Tibial nerve (tissue), 4 donors: ENCODE results near the gene JAKMIP1. TPM values are rescaled to one million over a fixed set of nuclear protein-coding genes. Genes with fewer than 3 reads are reported as not detected.

Experiments used
- DNase-seq, 2 donors: peaks; one replicate each; pipeline ENCODE4 v3.0.0-alpha.2; 2019; ENCODE audit warnings: low spot score in 2 of 2
- H3K27ac ChIP-seq, 4 donors: fragments of 200-600 bp; sonication (generic) in 3 of 4; one replicate each; pipeline ENCODE4 v1.5.1; 2017 to 2019; ENCODE audit warnings: mild to moderate bottlenecking in 1 of 4
- H3K27me3 ChIP-seq, 2 donors: fragments of 200-600 bp; sonication (generic) in 1 of 2; one replicate each; pipeline versions ENCODE4 v1.5.1 to v1.6.0; 2017 to 2019
- H3K36me3 ChIP-seq, 3 donors: fragments of 200-600 bp; sonication (generic); one replicate each; pipeline ENCODE4 v1.5.1; 2018 to 2019
- H3K4me1 ChIP-seq, 4 donors: fragments of 200-600 bp; sonication (generic) in 3 of 4; one replicate each; pipeline ENCODE4 v1.5.1; 2017 to 2019
- H3K4me3 ChIP-seq, 4 donors: fragments of 200-600 bp; sonication (generic) in 3 of 4; one replicate each; pipeline ENCODE4 v1.5.1; 2017 to 2019; ENCODE audit warnings: mild to moderate bottlenecking in 1 of 4, moderate library complexity in 1 of 4
- H3K9me3 ChIP-seq, 4 donors: fragments of 200-600 bp; sonication (generic) in 3 of 4; one replicate each; pipeline ENCODE4 v1.5.1; 2017 to 2019
- EP300 ChIP-seq, 2 donors: sonication (generic); formaldehyde crosslinking; IDR thresholded peaks; one replicate each; pipeline ENCODE4 v1.6.1; 2017; ENCODE audit warnings: antibody characterized with exemption in 2 of 2, mild to moderate bottlenecking in 1 of 2
- POLR2A ChIP-seq, 2 donors: fragments of 450-650 bp; IDR thresholded peaks; one replicate each; pipeline ENCODE4 v1.6.1; 2017; ENCODE audit warnings: antibody characterized with exemption in 2 of 2, mild to moderate bottlenecking in 2 of 2, moderate library complexity in 2 of 2
- WGBS, 2 donors: methylation state at CpG; one replicate each; pipeline ENCODE4 v1.1.5; 2018; 5-methylcytosine and 5-hydroxymethylcytosine counted together
- total RNA-seq, 4 donors: library from RNA; depleted of rRNA; stranded (reverse); fragments of >200 nt; gene quantifications; one replicate each; pipeline ENCODE4 v1.1.0, GENCODE V29; 2016
- TF ChIP-seq, protein P1 (sequence below), 5 experiments: fragments of 200-600 bp in 3 of 5; fragments of 450-650 bp in 2 of 5; sonication (generic) in 3 of 5; IDR thresholded peaks; one replicate each; pipeline ENCODE4 v1.5.1; 2016 to 2019; ENCODE audit warnings: antibody characterized with exemption in 5 of 5, mild to moderate bottlenecking in 3 of 5, moderate library complexity in 2 of 5

The JAKMIP1 gene
- total RNA-seq, 4 donors from 2014 or later = 0.30 to 2.5 (median 1.2) TPM

DNA sequence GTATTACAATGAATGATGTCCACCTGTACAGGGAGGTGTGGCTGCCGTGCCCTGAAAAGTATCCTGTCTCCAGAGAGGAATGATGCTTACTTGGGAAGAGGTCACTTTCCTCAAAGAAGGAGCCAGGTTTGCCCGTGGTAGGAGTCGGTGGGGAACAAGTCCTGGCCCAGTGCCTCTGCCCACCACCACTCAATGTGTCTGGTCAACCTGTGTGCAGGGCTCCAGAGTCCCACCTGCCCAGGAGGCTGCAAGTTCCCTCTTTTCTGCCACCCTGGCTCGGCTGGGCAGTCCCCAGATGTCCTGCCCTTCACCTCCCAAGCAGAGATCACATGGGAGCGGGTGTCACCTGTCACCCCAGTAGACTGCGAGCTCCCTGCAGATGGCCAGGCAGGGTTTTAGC is 106.7 kb downstream of the JAKMIP1 start:
- Histone ChIP-seq H3K36me3 (no peaks in the 10 kb centered on the region), H3K4me3 (no peak overlapping the region), H3K27me3 (no peaks in the 10 kb centered on the region), H3K4me1 (no peaks in the 10 kb centered on the region), H3K27ac (no peak overlapping the region), H3K9me3 (no peaks in the 10 kb centered on the region)
- no peak for TF ChIP-seq EP300 (IDR thresholded peaks at IDR 0.05)
- TF ChIP-seq, protein P1, sequence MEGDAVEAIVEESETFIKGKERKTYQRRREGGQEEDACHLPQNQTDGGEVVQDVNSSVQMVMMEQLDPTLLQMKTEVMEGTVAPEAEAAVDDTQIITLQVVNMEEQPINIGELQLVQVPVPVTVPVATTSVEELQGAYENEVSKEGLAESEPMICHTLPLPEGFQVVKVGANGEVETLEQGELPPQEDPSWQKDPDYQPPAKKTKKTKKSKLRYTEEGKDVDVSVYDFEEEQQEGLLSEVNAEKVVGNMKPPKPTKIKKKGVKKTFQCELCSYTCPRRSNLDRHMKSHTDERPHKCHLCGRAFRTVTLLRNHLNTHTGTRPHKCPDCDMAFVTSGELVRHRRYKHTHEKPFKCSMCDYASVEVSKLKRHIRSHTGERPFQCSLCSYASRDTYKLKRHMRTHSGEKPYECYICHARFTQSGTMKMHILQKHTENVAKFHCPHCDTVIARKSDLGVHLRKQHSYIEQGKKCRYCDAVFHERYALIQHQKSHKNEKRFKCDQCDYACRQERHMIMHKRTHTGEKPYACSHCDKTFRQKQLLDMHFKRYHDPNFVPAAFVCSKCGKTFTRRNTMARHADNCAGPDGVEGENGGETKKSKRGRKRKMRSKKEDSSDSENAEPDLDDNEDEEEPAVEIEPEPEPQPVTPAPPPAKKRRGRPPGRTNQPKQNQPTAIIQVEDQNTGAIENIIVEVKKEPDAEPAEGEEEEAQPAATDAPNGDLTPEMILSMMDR (IDR thresholded peaks at IDR 0.05) = no peak
- no peak for TF ChIP-seq POLR2A (IDR thresholded peaks at IDR 0.05)
- no peak for DNase-seq
- 76 to 83% methylated on average over 6 of the region's 6 CpGs for WGBS, 2 donors

DNA sequence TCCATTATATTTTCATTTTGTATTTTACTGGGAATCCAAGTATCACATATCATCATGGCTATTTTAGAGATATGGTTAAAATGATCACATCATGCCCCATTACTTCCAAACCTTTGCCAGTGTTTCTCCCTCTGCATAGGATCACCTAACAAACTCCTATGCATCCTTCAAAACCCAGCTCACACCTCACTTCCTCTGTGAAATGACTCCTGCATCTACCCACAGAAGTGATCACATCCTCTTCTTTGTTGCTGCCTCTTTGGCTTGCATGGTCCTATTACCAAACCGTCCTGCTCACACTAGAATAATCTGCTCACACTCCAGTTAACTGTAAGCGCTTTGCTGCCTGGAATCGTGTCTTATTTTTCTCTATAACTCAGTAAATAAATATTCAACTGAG is 107.4 kb downstream of the JAKMIP1 start:
- DNase-seq = no peak
- Histone ChIP-seq H3K27me3 (no peaks in the 10 kb centered on the region), H3K4me1 (no peaks in the 10 kb centered on the region), H3K27ac (no peak overlapping the region), H3K4me3 (no peak overlapping the region), H3K36me3 (no peaks in the 10 kb centered on the region), H3K9me3 (no peaks in the 10 kb centered on the region)
- TF ChIP-seq, protein P1 (IDR thresholded peaks at IDR 0.05) = no peak
- WGBS, 2 donors = 88 to 90% methylated on average over 3 of the region's 3 CpGs

DNA sequence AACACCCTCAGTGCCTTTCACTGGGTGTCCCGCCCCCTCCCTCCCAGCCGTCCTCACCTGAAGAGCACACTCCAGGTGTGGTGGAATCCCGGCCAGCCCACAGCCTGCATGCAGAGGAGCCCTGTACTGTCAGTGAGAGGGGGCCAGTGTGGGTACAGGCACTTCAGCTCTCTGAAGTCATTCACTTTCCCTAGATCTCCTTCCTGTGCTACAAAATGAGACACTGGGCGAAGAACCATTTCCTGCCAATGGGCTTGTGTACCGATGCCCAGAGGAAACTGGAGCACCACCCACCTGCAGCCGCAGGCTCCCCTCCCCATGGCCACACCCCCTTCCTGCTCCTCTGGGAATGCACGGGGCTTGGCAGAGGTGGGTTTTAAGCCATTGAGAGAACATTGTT is 108.2 kb downstream of the JAKMIP1 start:
- Histone ChIP-seq H3K27me3 (no peaks in the 10 kb centered on the region), H3K27ac (no peak overlapping the region), H3K36me3 (no peaks in the 10 kb centered on the region), H3K4me1 (no peaks in the 10 kb centered on the region), H3K9me3 (no peaks in the 10 kb centered on the region), H3K4me3 (no peak overlapping the region)
- TF ChIP-seq, protein P1 (IDR thresholded peaks at IDR 0.05) = no peak
- TF ChIP-seq EP300 (IDR thresholded peaks at IDR 0.05) = no peak
- no peak for TF ChIP-seq POLR2A (IDR thresholded peaks at IDR 0.05)
- DNase-seq = no peak
- WGBS, 2 donors = 29 to 35% methylated on average over 7 of the region's 7 CpGs

DNA sequence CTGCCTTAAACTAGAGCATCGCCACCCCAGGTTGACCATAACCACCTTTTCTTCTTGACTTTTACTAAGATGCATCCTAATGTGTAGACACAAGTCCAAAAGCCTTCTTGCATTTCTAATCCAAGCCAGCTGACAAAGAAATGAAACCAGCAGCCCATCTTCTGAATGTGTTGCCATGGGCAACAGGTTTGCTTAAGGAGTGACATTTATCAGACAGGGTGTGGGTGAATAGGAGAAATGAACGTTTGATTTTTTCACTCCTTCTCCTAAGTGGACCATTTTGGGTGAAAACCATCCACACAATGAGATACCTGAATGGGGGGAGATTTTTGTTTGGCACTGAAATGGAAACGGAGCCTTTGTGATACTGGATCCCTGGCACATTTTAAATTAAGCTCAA is 109.4 kb downstream of the JAKMIP1 start:
- Histone ChIP-seq H3K4me3 (no peak overlapping the region), H3K27ac (no peak overlapping the region), H3K9me3 (no peaks in the 10 kb centered on the region), H3K27me3 (no peaks in the 10 kb centered on the region), H3K4me1 (no peaks in the 10 kb centered on the region), H3K36me3 (no peaks in the 10 kb centered on the region)
- TF ChIP-seq, protein P1 (IDR thresholded peaks at IDR 0.05) = no peak
- TF ChIP-seq EP300 (IDR thresholded peaks at IDR 0.05) = no peak
- no peak for TF ChIP-seq POLR2A (IDR thresholded peaks at IDR 0.05)
- WGBS, 2 donors = 78% methylated on average over 3 of the region's 3 CpGs
- no peak for DNase-seq

DNA sequence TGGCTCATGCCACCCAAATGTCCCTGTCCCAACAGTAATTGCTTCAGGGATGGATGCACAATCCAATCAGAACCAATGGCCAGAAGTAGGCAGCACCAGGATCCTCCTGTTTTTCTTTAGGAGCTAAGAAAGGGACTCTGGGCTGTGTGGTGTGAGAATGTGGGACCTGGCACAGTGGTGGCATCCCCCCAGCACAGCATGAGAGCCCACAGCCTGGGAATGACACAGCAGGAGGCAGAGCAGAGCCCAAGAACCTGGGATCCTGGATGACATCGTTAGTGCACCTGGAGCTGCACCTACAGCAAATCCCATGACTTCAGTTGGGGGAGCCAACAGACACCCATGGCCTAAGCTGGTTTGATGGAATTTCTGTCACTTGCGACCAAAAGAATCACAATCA is 111.4 kb downstream of the JAKMIP1 start:
- Histone ChIP-seq H3K27ac (no peak overlapping the region), H3K4me1 (no peaks in the 10 kb centered on the region), H3K9me3 (no peaks in the 10 kb centered on the region), H3K4me3 (no peak overlapping the region), H3K27me3 (no peaks in the 10 kb centered on the region), H3K36me3 (no peaks in the 10 kb centered on the region)
- WGBS, 2 donors = 78 to 85% methylated on average over 2 of the region's 2 CpGs
- TF ChIP-seq POLR2A (IDR thresholded peaks at IDR 0.05) (no peak), EP300 (IDR thresholded peaks at IDR 0.05) (no peak)
- TF ChIP-seq, protein P1 (IDR thresholded peaks at IDR 0.05) = no peak
- no peak for DNase-seq
